GM12878 (cell line): ENCODE measurements around the gene CACNA1E. TPM values are rescaled to one million over a fixed set of nuclear protein-coding genes. Genes with fewer than 3 reads are reported as not detected.

Experiments
- ATAC-seq: fragments of 200-7000 bp; cut with Tn5 transposase; 3 replicates; pipeline ENCODE4 v1.9.1; 2020; ENCODE audit warnings: mild to moderate bottlenecking, moderate library complexity
- BruUV-seq: library from RNA; stranded (reverse); fragments of 400-500 nt; replicated peaks from 2 replicates; lab custom pipeline; 2021; lab: Mats Ljungman, UMichigan
- CTCF ChIA-PET: fragments of 300-600 bp; sonication (Branson Sonifier 250); formaldehyde crosslinking; extraction: SDS; loops from one replicate; lab custom pipeline; 2021; ENCODE audit warnings: inconsistent platforms; lab: Yijun Ruan, JAX
- POLR2A ChIA-PET: fragments of 350-600 bp; formaldehyde crosslinking; extraction: SDS; loops from one replicate; lab custom pipeline; 2021; ENCODE audit warnings: inconsistent platforms; lab: Charles Lee
- RAD21 ChIA-PET: fragments of 300-600 bp; sonication (Branson Sonifier 250); formaldehyde crosslinking; loops from one replicate; lab custom pipeline; 2023; ENCODE audit warnings: antibody characterized with exemption; ENCODE audit not compliant: unreplicated experiment; lab: Charles Lee
- SMC1A ChIA-PET: fragments of 300-600 bp; sonication (Branson Sonifier 250); formaldehyde crosslinking; loops from one replicate; lab custom pipeline; 2023; ENCODE audit not compliant: unreplicated experiment, uncharacterized antibody; lab: Charles Lee
- DNase-seq: peaks from one replicate; pipeline ENCODE4 v3.0.0-alpha.2; 2011; ENCODE audit warnings: low read depth, low spot score
- FAIRE-seq: peaks from 3 replicates; lab custom pipeline; 2011; peaks lifted over from hg19 to GRCh38; lab: Jason Lieb, UNC
- H2AFZ ChIP-seq: 2 replicates; pipeline ENCODE4 v1.6.0; 2011; ENCODE audit warnings: low read depth, low read length, control low read depth; ENCODE audit not compliant: control insufficient read depth
- H3K27ac ChIP-seq: 2 replicates; pipeline ENCODE4 v1.5.1; 2011; ENCODE audit warnings: control low read depth; ENCODE audit not compliant: control insufficient read depth, insufficient read depth
- H3K27me3 ChIP-seq, 2 experiments: replicated peaks in 1 of 2; 2 replicates each; pipeline versions ENCODE4 v1.6.0 to v1.6.1; 2011; ENCODE audit warnings: low read length in 1 of 2; ENCODE audit not compliant: control insufficient read depth in 2 of 2, insufficient read depth in 2 of 2
- H3K36me3 ChIP-seq, 2 experiments: 2 replicates each; pipeline ENCODE4 v1.5.1; 2011; ENCODE audit warnings: low read length in 1 of 2; ENCODE audit not compliant: control insufficient read depth in 2 of 2, insufficient read depth in 2 of 2
- H3K4me1 ChIP-seq: 2 replicates; pipeline ENCODE4 v1.6.1; 2011; ENCODE audit warnings: mild to moderate bottlenecking, low read length, moderate library complexity, mixed read lengths; ENCODE audit not compliant: control insufficient read depth, insufficient read depth
- H3K4me2 ChIP-seq: 2 replicates; pipeline ENCODE4 v1.6.0; 2011; ENCODE audit warnings: control low read depth; ENCODE audit not compliant: control insufficient read depth, insufficient read depth
- H3K4me3 ChIP-seq: fragments of 200-600 bp; sonication (generic); 2 replicates; pipeline ENCODE4 v1.5.1; 2016
- H3K79me2 ChIP-seq: 2 replicates; pipeline ENCODE4 v1.6.0; 2011; ENCODE audit warnings: low read length; ENCODE audit not compliant: control insufficient read depth, insufficient read depth
- H3K9ac ChIP-seq: 2 replicates; pipeline ENCODE4 v1.8.0; 2011; ENCODE audit warnings: low read length, control low read depth, mixed read lengths; ENCODE audit not compliant: control insufficient read depth, insufficient read depth
- H3K9me3 ChIP-seq: replicated peaks from 3 replicates; pipeline ENCODE4 v1.5.1; 2011; ENCODE audit warnings: mild to moderate bottlenecking, low read length; ENCODE audit not compliant: control insufficient read depth, insufficient read depth
- H4K20me1 ChIP-seq: 2 replicates; pipeline ENCODE4 v1.6.0; 2011; ENCODE audit not compliant: control insufficient read depth, insufficient read depth
- CHD1 ChIP-seq: IDR thresholded peaks from 2 replicates; pipeline ENCODE4 v1.6.1; 2012; ENCODE audit warnings: low read depth, low read length, improper control_type of control experiment
- CHD2 ChIP-seq: IDR thresholded peaks from 2 replicates; pipeline ENCODE4 v1.6.1; 2011; ENCODE audit warnings: low read depth, low read length, improper control_type of control experiment, borderline replicate concordance
- CHD4 ChIP-seq: fragments of 200-600 bp; sonication (generic); IDR thresholded peaks from 2 replicates; pipeline ENCODE4 v1.6.1; 2016; ENCODE audit warnings: mild to moderate bottlenecking
- MAX ChIP-seq: IDR thresholded peaks from 2 replicates; pipeline ENCODE4 v1.6.1; 2012; ENCODE audit warnings: low read depth, low read length, improper control_type of control experiment
- PML ChIP-seq: IDR thresholded peaks from 2 replicates; pipeline ENCODE4 v1.6.1; 2012; ENCODE audit warnings: low read length, inconsistent platforms
- SP1 ChIP-seq: IDR thresholded peaks from one replicate; pipeline ENCODE4 v1.6.1; 2011; ENCODE audit warnings: low read depth, low read length
- SPI1 ChIP-seq: IDR thresholded peaks from 2 replicates; pipeline ENCODE4 v1.6.1; 2011; ENCODE audit warnings: low read depth, mild to moderate bottlenecking, low read length, moderate library complexity, borderline replicate concordance; ENCODE audit not compliant: insufficient read depth
- SREBF1 ChIP-seq: IDR thresholded peaks from 2 replicates; pipeline ENCODE4 v1.6.1; 2012; ENCODE audit warnings: mild to moderate bottlenecking, low read length
- ZNF592 ChIP-seq: fragments of 450-650 bp; IDR thresholded peaks from 2 replicates; pipeline ENCODE4 v1.6.1; 2017; ENCODE audit warnings: mild to moderate bottlenecking, moderate library complexity
- WGBS: methylation state at CpG from one replicate; pipeline ENCODE4 v1.1.6; 2016; ENCODE audit warnings: low lambda C conversion rate; ENCODE audit not compliant: insufficient replicate concordance, insufficient coverage; ENCODE audit errors: missing lambda C conversion rate; 5-methylcytosine and 5-hydroxymethylcytosine counted together
- in situ Hi-C: fragments of 300-500 bp; cut with MboI; formaldehyde crosslinking; loops from 9 replicates; pipeline ENCODE4 v1.14.3; 2018; ENCODE audit warnings: mixed read lengths
- intact Hi-C: fragments of 100-400 bp; cut with micrococcal nuclease; formaldehyde crosslinking; loops from one replicate; pipeline ENCODE4 v1.14.2; 2022; ENCODE audit not compliant: unreplicated experiment
- polyA plus RNA-seq, 11 experiments: library from polyadenylated mRNA; depleted of rRNA in 4 of 11; unstranded in 6 of 11; stranded (reverse) in 5 of 11; fragments of >200 nt; fragmentation: Nextera tagmentation in 4 of 11; fragmentation: Illumina TruSeq in 1 of 11; extraction: Ambion mirVana in 4 of 11; extraction: Trizol in 1 of 11; gene quantifications; 1 replicate in 1 of 11; 2 replicates in 10 of 11; pipeline versions ENCODE4 v1.2.1 to v1.2.3, GENCODE V29; 2011 to 2016; ENCODE audit warnings: inconsistent platforms in 2 of 11, missing spikeins in 2 of 11, low read depth in 1 of 11
- total RNA-seq, 4 experiments: library from RNA; depleted of rRNA in 3 of 4; stranded (reverse); fragments of >200 nt in 3 of 4; fragmentation: Illumina TruSeq in 1 of 4; extraction: Trizol in 1 of 4; gene quantifications; 2 replicates each; pipeline versions ENCODE4 v1.2.1 to v1.2.3, GENCODE V29; 2013 to 2021

Gene CACNA1E
- total and polyA plus RNA-seq, 10 of the 15 experiments (the other 5 are each of a cell fraction or from before 2014, with no cell fraction given), result 0.57 to 22.0 (median 8.5) TPM

- CTCF ChIA-PET, result no interaction called here
- Histone ChIP-seq H3K27ac (no peak overlapping the region), H4K20me1 (no peaks in the 10 kb centered on the region), H3K4me2 (no peak overlapping the region), H3K27me3 (no peaks in the 10 kb centered on the region), H3K79me2 (no peaks in the 10 kb centered on the region), H3K36me3 (peaks cover 0 to 7% of the 10 kb centered on the region in 2 experiments; a peak in 3 of 4 replicates), H3K4me3 (no peak overlapping the region), H3K9me3 (no peaks in the 10 kb centered on the region), H3K9ac (no peak overlapping the region), H2AFZ (no peak overlapping the region), H3K4me1 (no peaks in the 10 kb centered on the region)
- 97% methylated on average over 8 of the region's 8 CpGs for WGBS
- RAD21 ChIA-PET, result no interaction called here
- DNase-seq (no peak), ATAC-seq (no peak), FAIRE-seq (no peak)
- BruUV-seq, result no TSS peak
- no peak for TF ChIP-seq CHD1
- no peak for TF ChIP-seq CHD2
- TF ChIP-seq PML, result no peak
- no peak for TF ChIP-seq ZNF592
- TF ChIP-seq MAX, result no peak
- TF ChIP-seq SREBF1, result no peak
- no peak for TF ChIP-seq CHD4
- no peak for TF ChIP-seq SPI1
- no peak for TF ChIP-seq SP1
- intact Hi-C loops, result no loop called here
- in situ Hi-C loops, result no loop called here
- POLR2A ChIA-PET, result interaction anchor here (1.5 kb wide), 1 partner anchor 12 kb away, joined by 3 read pairs; no protein-coding TSS in a partner anchor
- SMC1A ChIA-PET, result no interaction called here
Observed at GRCh38 chr1:181577475-181577874, 94.2 kb downstream of the CACNA1E start.
